HL-60 (cell line): ENCODE data around the gene EYS.

Experiments used
- DNase-seq, 2 experiments: peaks; one replicate each; pipeline ENCODE4 v3.0.0-alpha.2; 2010 to 2020; ENCODE audit warnings: low read depth in 1 of 2, low spot score in 1 of 2
- H3K27ac ChIP-seq: fragments of 250-450 bp; sonication (Bioruptor Pico); replicated peaks from 2 replicates; pipeline ENCODE4 v1.5.1; 2020; ENCODE audit warnings: mild to moderate bottlenecking, moderate library complexity
- H3K27me3 ChIP-seq: fragments of 250-450 bp; sonication (Bioruptor Pico); 2 replicates; pipeline ENCODE4 v1.5.1; 2021; ENCODE audit warnings: mild to moderate bottlenecking, moderate library complexity; ENCODE audit not compliant: insufficient read depth, poor library complexity, severe bottlenecking
- H3K4me3 ChIP-seq: replicated peaks from 2 replicates; pipeline ENCODE4 v1.5.1; 2011; ENCODE audit warnings: mild to moderate bottlenecking, control low read depth, low read length; ENCODE audit not compliant: insufficient read depth
- CTCF ChIP-seq: IDR thresholded peaks from one replicate; pipeline ENCODE4 v1.5.1; 2011; ENCODE audit warnings: low read length, control low read depth, inconsistent platforms; ENCODE audit not compliant: insufficient read depth
- GABPA ChIP-seq: IDR thresholded peaks from 2 replicates; pipeline ENCODE4 v1.6.1; 2012; ENCODE audit warnings: low read depth
- POLR2AphosphoS5 ChIP-seq: IDR thresholded peaks from 2 replicates; pipeline ENCODE4 v1.6.1; 2012; ENCODE audit warnings: low read depth
- REST ChIP-seq: IDR thresholded peaks from 2 replicates; pipeline ENCODE4 v1.6.1; 2012; ENCODE audit warnings: low read depth; ENCODE audit not compliant: insufficient replicate concordance
- SPI1 ChIP-seq: IDR thresholded peaks from 2 replicates; pipeline ENCODE4 v1.6.1; 2012; ENCODE audit warnings: low read depth, mild to moderate bottlenecking, borderline replicate concordance

EYS gene

GRCh38 chr6:64539917-64540316 lies 1167.1 kb downstream of the EYS start:
- TF ChIP-seq GABPA: no peak
- TF ChIP-seq POLR2AphosphoS5: no peak
- TF ChIP-seq CTCF: no peak
- TF ChIP-seq SPI1: no peak
- TF ChIP-seq REST: no peak
- H3K27me3 ChIP-seq: no peaks in the 10 kb centered on the region
- no peak overlapping the region for H3K4me3 ChIP-seq
- no peak for DNase-seq
- no peak overlapping the region for H3K27ac ChIP-seq

- no peak for DNase-seq
- Histone ChIP-seq H3K27ac (no peak overlapping the region), H3K27me3 (no peaks in the 10 kb centered on the region), H3K4me3 (no peak overlapping the region)
- TF ChIP-seq GABPA (no peak), SPI1 (no peak), REST (no peak), CTCF (no peak), POLR2AphosphoS5 (no peak)
These were observed 1168.3 kb downstream of the EYS start for GRCh38 chr6:64538722-64539121.

GRCh38 chr6:64527899-64528298 lies 1179.1 kb downstream of the EYS start:
- H3K27ac ChIP-seq: no peak overlapping the region
- no peak for TF ChIP-seq CTCF
- no peak for TF ChIP-seq REST
- TF ChIP-seq POLR2AphosphoS5: no peak
- no peak for TF ChIP-seq GABPA
- TF ChIP-seq SPI1: no peak
- no peaks in the 10 kb centered on the region for H3K27me3 ChIP-seq
- H3K4me3 ChIP-seq: no peak overlapping the region
- no peak for DNase-seq
